ENCODE measurements around the gene VPS9D1. TPM values are rescaled to one million over a fixed set of nuclear protein-coding genes. Genes with fewer than 3 reads are reported as not detected.

VPS9D1 gene
- total and polyA plus RNA-seq, 2 donors (not counting 1 experiment from before 2014, with no cell fraction given), result 6.3 to 13.0 TPM

GRCh38 chr16:89693289-89693731, 27.4 kb downstream of the VPS9D1 start:
- H2AFZ ChIP-seq (ENCODE audit: low read length), result no peak overlapping the region
- H3K36me3 ChIP-seq (ENCODE audit: control insufficient read depth, insufficient read depth, low read length), result peaks cover 47% of the 10 kb centered on the region
- H3K27ac ChIP-seq (ENCODE audit: insufficient read depth, low read length), result no peak overlapping the region
- peaks cover 6% of the 10 kb centered on the region for H3K79me2 ChIP-seq (ENCODE audit: control insufficient read depth, insufficient read depth, low read length)
- no peak overlapping the region for H3K4me3 ChIP-seq (replicated peaks in 1 of 4; ENCODE audit: control extremely low read depth in 1 of 4, insufficient read depth in 1 of 4, low read depth in 3 of 4, low read length in 4 of 4)
- H3K4me1 ChIP-seq (ENCODE audit: control insufficient read depth, extremely low read depth, insufficient read depth, low read length), result peaks cover 5% of the 10 kb centered on the region
- no peak overlapping the region for H3K9ac ChIP-seq (ENCODE audit: insufficient read depth, low read length)
- no peaks in the 10 kb centered on the region for H3K9me3 ChIP-seq (ENCODE audit: control insufficient read depth, insufficient read depth, low read depth, low read length)
- H3K4me2 ChIP-seq (ENCODE audit: extremely low read depth, insufficient read depth, low read length), result no peak overlapping the region
- no peaks in the 10 kb centered on the region for H4K20me1 ChIP-seq (ENCODE audit: control insufficient read depth, extremely low read depth, insufficient read depth, low read length)
- H3K27me3 ChIP-seq (ENCODE audit: control insufficient read depth, insufficient read depth, low read length), result no peaks in the 10 kb centered on the region
- TF ChIP-seq EZH2 (IDR thresholded peaks at IDR 0.05; ENCODE audit: low read length, missing control alignments) (no peak), CTCF (conservative IDR thresholded peaks at IDR 0.05 in 1 of 2, IDR thresholded peaks at IDR 0.05 in 1 of 2; ENCODE audit: low read depth in 1 of 2, low read length in 2 of 2) (no peak)
- DNase-seq (ENCODE audit: low read depth in 2 of 2), result no peak

GRCh38 chr16:89691986-89692569, 28.6 kb downstream of the VPS9D1 start:
- no peak for DNase-seq (ENCODE audit: low read depth in 2 of 2)
- H2AFZ ChIP-seq (ENCODE audit: low read length), result no peak overlapping the region
- no peaks in the 10 kb centered on the region for H3K9me3 ChIP-seq (ENCODE audit: control insufficient read depth, insufficient read depth, low read depth, low read length)
- no peaks in the 10 kb centered on the region for H4K20me1 ChIP-seq (ENCODE audit: control insufficient read depth, extremely low read depth, insufficient read depth, low read length)
- H3K4me2 ChIP-seq (ENCODE audit: extremely low read depth, insufficient read depth, low read length), result no peak overlapping the region
- peaks cover 47% of the 10 kb centered on the region for H3K36me3 ChIP-seq (ENCODE audit: control insufficient read depth, insufficient read depth, low read length)
- H3K4me3 ChIP-seq (replicated peaks in 1 of 4; ENCODE audit: control extremely low read depth in 1 of 4, insufficient read depth in 1 of 4, low read depth in 3 of 4, low read length in 4 of 4), result no peak overlapping the region
- H3K27me3 ChIP-seq (ENCODE audit: control insufficient read depth, insufficient read depth, low read length), result no peaks in the 10 kb centered on the region
- H3K79me2 ChIP-seq (ENCODE audit: control insufficient read depth, insufficient read depth, low read length), result peaks cover 17% of the 10 kb centered on the region
- H3K27ac ChIP-seq (ENCODE audit: insufficient read depth, low read length), result no peak overlapping the region
- peaks cover 9% of the 10 kb centered on the region for H3K4me1 ChIP-seq (ENCODE audit: control insufficient read depth, extremely low read depth, insufficient read depth, low read length)
- H3K9ac ChIP-seq (ENCODE audit: insufficient read depth, low read length), result no peak overlapping the region
- no peak for TF ChIP-seq CTCF (conservative IDR thresholded peaks at IDR 0.05 in 1 of 2, IDR thresholded peaks at IDR 0.05 in 1 of 2; ENCODE audit: low read depth in 1 of 2, low read length in 2 of 2)
- no peak for TF ChIP-seq EZH2 (IDR thresholded peaks at IDR 0.05; ENCODE audit: low read length, missing control alignments)

GRCh38 chr16:89691231-89691985, 29.3 kb downstream of the VPS9D1 start:
- no peak overlapping the region for H2AFZ ChIP-seq (ENCODE audit: low read length)
- no peaks in the 10 kb centered on the region for H3K27me3 ChIP-seq (ENCODE audit: control insufficient read depth, insufficient read depth, low read length)
- peaks cover 17% of the 10 kb centered on the region for H3K79me2 ChIP-seq (ENCODE audit: control insufficient read depth, insufficient read depth, low read length)
- no peak overlapping the region for H3K4me2 ChIP-seq (ENCODE audit: extremely low read depth, insufficient read depth, low read length)
- H3K9ac ChIP-seq (ENCODE audit: insufficient read depth, low read length), result no peak overlapping the region
- TF ChIP-seq CTCF (conservative IDR thresholded peaks at IDR 0.05 in 1 of 2, IDR thresholded peaks at IDR 0.05 in 1 of 2; ENCODE audit: low read depth in 1 of 2, low read length in 2 of 2), result no peak
- no peak for TF ChIP-seq EZH2 (IDR thresholded peaks at IDR 0.05; ENCODE audit: low read length, missing control alignments)
- H3K36me3 ChIP-seq (ENCODE audit: control insufficient read depth, insufficient read depth, low read length), result peaks cover 47% of the 10 kb centered on the region
- no peaks in the 10 kb centered on the region for H4K20me1 ChIP-seq (ENCODE audit: control insufficient read depth, extremely low read depth, insufficient read depth, low read length)
- peaks cover 6% of the 10 kb centered on the region for H3K4me1 ChIP-seq (ENCODE audit: control insufficient read depth, extremely low read depth, insufficient read depth, low read length)
- no peak overlapping the region for H3K4me3 ChIP-seq (replicated peaks in 1 of 4; ENCODE audit: control extremely low read depth in 1 of 4, insufficient read depth in 1 of 4, low read depth in 3 of 4, low read length in 4 of 4)
- DNase-seq (ENCODE audit: low read depth in 2 of 2), result no peak
- no peaks in the 10 kb centered on the region for H3K9me3 ChIP-seq (ENCODE audit: control insufficient read depth, insufficient read depth, low read depth, low read length)
- no peak overlapping the region for H3K27ac ChIP-seq (ENCODE audit: insufficient read depth, low read length)
